GM19372 (cell line): ENCODE measurements around the gene GP1BA.

Experiments used
- ATAC-seq: cut with Tn5 transposase; IDR thresholded peaks from one replicate; pipeline ENCODE4 v1.9.1; 2021; ENCODE audit warnings: mild to moderate bottlenecking, low read depth, moderate library complexity; ENCODE audit not compliant: unreplicated experiment

The GP1BA gene

GRCh38 chr17:4949321-4950074 is 17.4 kb downstream of the GP1BA start:
- peak; percentile 29 for ATAC-seq

GRCh38 chr17:4950075-4950745 is 18.1 kb downstream of the GP1BA start:
- ATAC-seq: no peak

DNA sequence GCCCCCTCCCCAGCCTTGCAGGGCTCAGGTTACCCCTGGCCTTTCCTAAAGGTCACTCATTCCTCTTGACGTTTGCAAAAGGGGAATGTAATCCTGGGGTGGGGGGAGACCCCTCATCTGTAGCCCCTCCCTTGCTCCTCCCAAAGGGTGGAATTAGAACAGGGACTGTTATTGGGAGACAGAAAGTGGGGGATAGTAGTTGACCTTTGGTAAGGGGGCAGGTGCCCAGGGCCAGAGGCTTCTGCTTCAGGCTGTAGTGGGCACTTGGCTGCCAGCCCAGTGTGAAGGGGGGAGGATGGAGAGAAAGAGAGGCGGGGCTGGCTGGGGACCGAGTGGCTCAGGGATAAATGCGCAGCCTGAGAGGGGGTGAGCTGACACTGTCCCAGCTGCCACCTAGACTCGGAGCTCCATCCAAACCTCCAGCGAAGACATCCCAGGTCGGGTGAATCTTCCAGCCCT is 18.7 kb downstream of the GP1BA start, which contains the start of gene ENO3:
Gene ENO3 (plus strand): TSS at position 374 of the 459 bp plus-strand sequence. CDS start 711 bp downstream, outside the sequence.
- ATAC-seq: no peak

DNA sequence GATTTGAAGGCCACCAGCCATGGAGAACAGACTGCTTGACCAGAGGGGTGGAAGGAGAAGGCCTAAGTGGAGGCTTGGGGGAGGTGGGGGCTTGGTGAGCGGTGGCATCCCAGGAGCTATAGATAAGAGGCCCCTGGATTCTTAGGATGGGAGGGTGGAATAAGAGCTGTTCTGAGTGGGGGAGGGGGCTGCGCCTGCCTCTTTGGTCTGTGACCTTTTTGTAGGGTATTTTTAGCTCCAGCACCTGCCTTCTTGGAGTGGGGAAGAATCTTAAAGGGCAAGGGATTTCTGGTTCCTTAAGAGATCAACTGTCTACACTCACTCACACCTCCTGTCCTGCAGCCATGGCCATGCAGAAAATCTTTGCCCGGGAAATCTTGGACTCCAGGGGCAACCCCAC is 19.4 kb downstream of the GP1BA start:
- ATAC-seq: no peak

DNA sequence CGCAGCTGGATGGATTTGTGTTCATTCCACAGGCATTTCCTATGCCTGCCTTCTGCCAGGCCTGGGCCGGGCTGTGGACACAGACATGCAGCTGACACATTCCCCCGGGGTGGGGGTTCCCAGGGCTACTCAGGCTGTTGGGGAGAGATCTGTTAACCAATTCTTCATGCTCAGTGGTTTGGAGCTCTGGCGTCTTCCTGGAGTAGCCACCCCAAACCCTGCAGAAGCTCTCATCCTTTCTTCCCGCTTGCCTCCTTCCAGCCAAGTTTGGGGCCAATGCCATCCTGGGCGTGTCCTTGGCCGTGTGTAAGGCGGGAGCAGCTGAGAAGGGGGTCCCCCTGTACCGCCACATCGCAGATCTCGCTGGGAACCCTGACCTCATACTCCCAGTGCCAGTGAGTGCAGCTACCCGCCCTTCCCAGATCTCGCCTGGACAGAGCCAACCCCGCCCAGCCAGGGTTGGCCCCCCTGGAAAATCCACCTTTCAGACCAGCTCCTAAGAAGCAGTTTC is 21.4 kb downstream of the GP1BA start:
- ATAC-seq: no peak

DNA sequence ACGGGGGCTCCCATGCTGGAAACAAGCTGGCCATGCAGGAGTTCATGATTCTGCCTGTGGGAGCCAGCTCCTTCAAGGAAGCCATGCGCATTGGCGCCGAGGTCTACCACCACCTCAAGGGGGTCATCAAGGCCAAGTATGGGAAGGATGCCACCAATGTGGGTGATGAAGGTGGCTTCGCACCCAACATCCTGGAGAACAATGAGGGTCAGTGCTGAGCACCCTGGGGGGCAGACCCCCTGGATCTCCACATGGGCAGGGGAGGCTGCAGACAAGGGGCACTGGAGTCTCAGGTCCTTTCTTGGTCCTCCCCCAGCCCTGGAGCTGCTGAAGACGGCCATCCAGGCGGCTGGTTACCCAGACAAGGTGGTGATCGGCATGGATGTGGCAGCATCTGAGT is 23.0 kb downstream of the GP1BA start:
- no peak for ATAC-seq

- no peak for ATAC-seq
Observed at GRCh38 chr17:4956493-4957061, 24.5 kb downstream of the GP1BA start.

GRCh38 chr17:4958102-4958501 is 26.0 kb downstream of the GP1BA start:
- ATAC-seq: no peak

- ATAC-seq: no peak
Observed at GRCh38 chr17:4959261-4959965, 27.3 kb downstream of the GP1BA start.

DNA sequence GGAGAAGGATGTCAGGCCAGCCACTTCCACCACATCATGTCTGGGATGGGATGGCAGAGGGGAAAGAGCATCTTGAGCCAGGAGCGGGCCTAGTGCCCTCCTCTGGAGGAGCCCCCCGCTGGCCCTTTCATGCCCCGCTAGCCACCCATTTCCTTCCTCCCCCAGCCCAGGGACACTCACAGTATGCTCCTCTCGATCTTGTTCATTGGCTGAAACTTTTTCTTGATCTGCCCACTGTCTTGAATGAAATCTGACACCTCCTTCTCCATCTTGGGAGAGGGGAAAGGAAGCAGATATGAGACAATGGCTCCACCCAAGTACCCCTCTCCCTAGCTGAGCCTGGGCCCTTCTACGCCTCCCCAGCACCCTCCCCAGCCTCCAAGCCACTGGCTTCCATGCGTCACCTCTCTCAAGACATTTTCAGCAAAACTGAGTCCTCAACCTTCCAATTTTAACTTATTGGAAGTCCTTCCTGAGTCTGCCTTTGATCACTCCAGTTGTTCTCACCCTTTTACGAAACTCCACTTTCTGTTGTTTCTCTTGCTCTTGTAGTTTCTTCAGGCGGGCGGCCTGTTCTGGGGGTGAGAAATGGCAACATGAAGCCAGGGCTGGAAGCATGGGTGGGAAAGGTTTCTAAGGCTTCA is 28.3 kb downstream of the GP1BA start:
- ATAC-seq: no peak

DNA sequence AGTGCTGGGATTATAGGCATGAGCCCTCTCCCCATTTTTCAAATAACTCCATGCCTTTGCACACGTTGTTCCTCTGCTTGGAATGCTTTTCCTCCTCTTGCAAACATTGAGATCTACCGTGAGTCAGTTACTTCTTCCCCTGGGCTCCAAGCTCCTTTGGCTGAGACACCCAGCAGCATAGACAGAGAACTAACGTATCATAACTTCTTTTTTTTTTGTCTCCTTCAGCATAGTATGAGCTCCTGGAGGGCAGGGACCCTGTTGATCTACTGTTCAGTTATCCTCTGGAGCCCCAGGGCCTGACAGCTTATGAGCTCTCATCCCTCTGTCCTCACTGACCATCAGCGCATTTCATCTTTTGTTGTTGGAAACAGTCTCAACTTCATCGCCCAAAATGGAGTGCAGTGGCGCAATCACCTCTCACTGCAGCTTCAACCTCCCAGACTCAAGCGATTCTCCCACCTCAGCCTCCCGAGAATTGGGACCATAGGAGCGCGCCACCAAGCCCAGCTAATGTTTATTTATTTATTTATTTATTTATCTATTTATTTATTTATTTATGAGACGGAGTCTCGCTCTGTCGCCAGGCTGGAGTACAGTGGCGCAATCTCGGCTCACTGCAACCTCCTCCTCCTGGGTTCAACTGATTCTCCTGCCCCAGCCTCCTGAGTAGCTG is 33.4 kb downstream of the GP1BA start:
- no peak for ATAC-seq

GRCh38 chr17:4966844-4967538 is 34.9 kb downstream of the GP1BA start:
- peak; percentile 75 for ATAC-seq

DNA sequence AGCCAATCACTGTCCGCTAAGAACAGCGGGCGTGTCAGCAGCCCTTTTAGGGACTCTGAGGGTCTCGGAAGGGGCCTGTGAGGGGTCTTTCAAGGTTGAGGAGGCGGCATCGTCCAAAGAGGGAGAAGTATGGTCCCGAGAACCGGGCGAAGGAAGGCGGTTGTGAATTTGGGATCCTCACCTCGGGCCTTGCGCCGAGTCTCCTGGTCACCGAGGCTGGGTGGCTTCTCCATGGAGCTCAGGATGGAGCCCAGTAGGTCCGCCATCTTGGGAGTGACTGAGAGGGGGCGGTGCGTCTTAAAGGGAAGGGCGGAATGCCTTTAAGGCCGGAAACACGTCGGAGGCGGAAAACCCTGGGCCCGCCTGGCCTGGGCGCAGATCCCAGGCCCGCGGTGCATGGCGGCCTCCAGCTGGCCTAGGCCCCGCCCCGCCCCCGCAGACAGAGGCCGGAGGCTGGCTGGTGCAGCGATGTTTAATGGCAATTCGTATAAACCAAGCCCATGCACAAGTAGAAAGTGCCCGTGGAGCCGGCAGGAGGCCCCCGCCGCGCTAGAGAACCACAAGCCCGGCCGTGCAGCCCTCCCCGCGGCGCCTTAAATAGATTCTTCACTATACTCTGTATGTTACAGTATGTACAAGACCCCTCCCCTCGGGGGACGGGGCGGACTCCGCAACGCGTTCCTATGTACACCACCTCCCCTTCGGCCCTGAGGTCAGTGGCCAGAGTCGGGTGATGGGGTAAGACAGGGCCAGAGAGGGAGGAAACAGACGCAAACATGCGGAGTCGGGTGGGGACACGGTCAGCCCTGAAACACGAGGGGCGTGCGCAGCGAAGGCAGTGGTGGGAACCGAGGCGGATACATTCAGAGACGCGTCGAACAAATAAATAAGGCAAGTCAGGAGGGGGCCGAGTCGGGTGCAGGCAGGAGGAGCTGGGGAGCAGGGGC is 35.7 kb downstream of the GP1BA start, which contains the start of gene SPAG7:
Gene SPAG7 (minus strand): TSS at position 279 of the 947 bp plus-strand sequence. CDS start 13 bp downstream, at position 266.
- ATAC-seq: peak; percentile 61

- no peak for ATAC-seq
Observed at GRCh38 chr17:4968486-4969046, 36.5 kb downstream of the GP1BA start.

DNA sequence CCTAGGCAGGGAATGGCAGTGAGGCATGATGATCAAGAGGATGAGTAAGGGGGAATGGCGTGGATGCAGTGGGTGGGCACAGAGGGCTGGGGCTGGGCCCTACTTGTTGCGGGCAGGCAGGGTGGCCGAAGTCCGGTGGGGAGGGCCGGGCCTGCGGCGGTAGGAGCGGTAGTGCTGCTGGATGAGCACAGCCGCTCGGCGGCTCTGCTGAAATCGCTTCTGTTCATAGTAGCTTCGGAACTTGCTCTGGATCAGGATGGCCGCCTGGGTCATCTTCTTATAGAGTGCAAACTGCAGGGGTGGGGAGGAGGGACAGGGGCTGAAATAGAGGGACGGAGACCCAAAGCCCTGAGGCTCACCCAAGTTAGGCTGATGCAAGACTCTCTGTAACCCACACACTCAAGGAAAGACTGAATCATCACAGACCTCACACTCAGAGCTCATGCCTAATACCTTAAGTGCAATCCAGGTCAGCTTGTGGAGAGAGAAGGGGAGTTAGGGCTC is 37.0 kb downstream of the GP1BA start:
- no peak for ATAC-seq

GRCh38 chr17:4969551-4970173 is 37.6 kb downstream of the GP1BA start:
- no peak for ATAC-seq

DNA sequence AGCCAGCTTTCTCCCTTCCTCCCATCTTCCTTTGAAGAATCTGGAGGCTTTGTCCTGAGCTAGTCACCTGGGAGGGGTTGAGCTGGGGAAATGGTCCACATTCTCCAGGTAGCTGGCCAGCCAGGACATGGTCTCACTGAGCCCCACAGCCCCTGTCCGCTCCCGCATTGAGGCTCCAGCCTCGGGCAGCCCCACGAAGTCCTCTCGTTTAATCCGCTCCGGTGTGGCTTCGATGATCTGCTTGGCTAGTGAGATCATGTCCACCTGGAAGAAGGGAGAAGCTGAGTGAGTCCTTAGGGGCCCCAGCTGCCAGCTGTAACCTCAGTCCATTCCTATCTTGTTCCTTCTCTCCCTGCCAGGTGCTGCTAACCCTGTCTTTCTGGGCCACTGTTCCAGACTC is 38.2 kb downstream of the GP1BA start:
- no peak for ATAC-seq
